ENCODE results near the gene FGGY.

- TF ChIP-seq POLR2AphosphoS5 (IDR thresholded peaks at IDR 0.05; ENCODE audit: borderline replicate concordance, low read depth, low read length) (no peak), EZH2 (IDR thresholded peaks at IDR 0.05) (no peak), FOXP2 (optimal IDR thresholded peaks at IDR 0.05; ENCODE audit: control extremely low read depth, extremely low read length, insufficient read depth) (no peak)
These were observed 177.6 kb downstream of the FGGY start for GRCh38 chr1:59474496-59474895.
